SK-N-SH (cell line): ENCODE results near the gene CGB2.

Experiments used
- CTCF ChIP-seq: fragments of 200-600 bp; sonication (generic); IDR thresholded peaks from 2 replicates; pipeline ENCODE4 v1.6.1; 2017; ENCODE audit warnings: antibody characterized with exemption, mild to moderate bottlenecking, moderate library complexity
- MXI1 ChIP-seq: IDR thresholded peaks from 2 replicates; pipeline ENCODE4 v1.6.1; 2012; ENCODE audit warnings: mild to moderate bottlenecking, low read depth, low read length, improper control_type of control experiment

- TF ChIP-seq CTCF (no peak), MXI1 (no peak)
Observed at GRCh38 chr19:48994035-48994386, 37.7 kb upstream of the CGB2 start.
